ENCODE data around the gene KCTD2. TPM values are rescaled to one million over a fixed set of nuclear protein-coding genes. Genes with fewer than 3 reads are reported as not detected.

KCTD2 gene
- total and polyA plus RNA-seq, 9 of the 15 experiments (the other 6 are each of a cell fraction or from before 2014, with no cell fraction given) = 1.7 to 32.9 (median 15.8) TPM

GRCh38 chr17:75012346-75013091 is 34.5 kb upstream of the KCTD2 start, which contains the start of gene MRPL58 (continued):
- TF ChIP-seq POLR2G (IDR thresholded peaks at IDR 0.05; ENCODE audit: low read depth, low read length) (peak; percentile 98), ZNF699 (CRISPR knock-in tag; IDR thresholded peaks at IDR 0.05; ENCODE audit: insufficient replicate concordance) (no peak), ZSCAN32 (CRISPR knock-in tag; IDR thresholded peaks at IDR 0.05) (no peak), SMARCC2 (IDR thresholded peaks at IDR 0.05; ENCODE audit: low read depth) (no peak), HSF4 (CRISPR knock-in tag; IDR thresholded peaks at IDR 0.05; ENCODE audit: borderline replicate concordance) (no peak), ETS2 (tag; IDR thresholded peaks at IDR 0.05; ENCODE audit: borderline replicate concordance, poor library complexity, severe bottlenecking) (no peak), VEZF1 (CRISPR knock-in tag; IDR thresholded peaks at IDR 0.05) (peak; percentile 58), RFX1 (IDR thresholded peaks at IDR 0.05) (no peak), HOXB6 (CRISPR knock-in tag; IDR thresholded peaks at IDR 0.05; ENCODE audit: borderline replicate concordance) (no peak), CBFA2T3 (IDR thresholded peaks at IDR 0.05) (no peak), SIN3B (IDR thresholded peaks at IDR 0.05; ENCODE audit: low read depth) (peak; percentile 95), FOXM1 (IDR thresholded peaks at IDR 0.05; ENCODE audit: low read depth) (no peak), FOXM1 (CRISPR knock-in tag; IDR thresholded peaks at IDR 0.05; ENCODE audit: low read depth) (no peak), ZBTB9 (CRISPR knock-in tag; IDR thresholded peaks at IDR 0.05) (peak; percentile 79; the same call in 1 of the 2 replicates), MEF2D (tag; conservative IDR thresholded peaks at IDR 0.05; ENCODE audit: low read depth) (no peak), ZNF507 (tag; conservative IDR thresholded peaks at IDR 0.05) (no peak), TCF3 (CRISPR knock-in tag; IDR thresholded peaks at IDR 0.05) (peak; percentile 18; the same call in 1 of the 2 replicates), NFIC (IDR thresholded peaks at IDR 0.05) (peak; percentile 41), IRF1 (CRISPR knock-in tag; IDR thresholded peaks at IDR 0.05; ENCODE audit: borderline replicate concordance) (no peak), SRSF3 (IDR thresholded peaks at IDR 0.05; ENCODE audit: insufficient read depth, low read length) (no peak), TCF7 (IDR thresholded peaks at IDR 0.05; ENCODE audit: borderline replicate concordance) (peak; percentile 45; the same call in 1 of the 2 replicates), ZNF780A (CRISPR knock-in tag; IDR thresholded peaks at IDR 0.05) (no peak), ZNF76 (CRISPR knock-in tag; IDR thresholded peaks at IDR 0.05; ENCODE audit: borderline replicate concordance) (no peak), FUS (optimal IDR thresholded peaks at IDR 0.05; ENCODE audit: low read depth, low read length) (no peak), ZBTB34 (CRISPR knock-in tag; IDR thresholded peaks at IDR 0.05) (no peak)
